Neuronal stem cell (in vitro differentiated cells): ENCODE results near the gene C21orf58.

ENCODE experiments used
- DNase-seq: peaks from one replicate; pipeline ENCODE4 v3.0.0-alpha.2; 2013; ENCODE audit warnings: low spot score
- H2AFZ ChIP-seq: one replicate; pipeline ENCODE4 v1.6.1; 2013; ENCODE audit warnings: mild to moderate bottlenecking, low read length, inconsistent platforms
- H2AK5ac ChIP-seq: 2 replicates; pipeline ENCODE4 v1.6.1; 2013; ENCODE audit warnings: low read depth, mild to moderate bottlenecking, inconsistent platforms, low read length, moderate library complexity, mixed read lengths
- H2BK120ac ChIP-seq: 2 replicates; pipeline ENCODE4 v1.6.1; 2013; ENCODE audit warnings: low read depth, mild to moderate bottlenecking, inconsistent platforms, low read length, moderate library complexity, mixed read lengths
- H2BK12ac ChIP-seq: one replicate; pipeline ENCODE4 v1.6.1; 2013; ENCODE audit warnings: low read length, inconsistent platforms
- H2BK15ac ChIP-seq: 2 replicates; pipeline ENCODE4 v1.6.1; 2013; ENCODE audit warnings: mild to moderate bottlenecking, low read length, inconsistent platforms, mixed read lengths
- H2BK5ac ChIP-seq: one replicate; pipeline ENCODE4 v1.6.1; 2013; ENCODE audit warnings: inconsistent platforms, mild to moderate bottlenecking, low read length, moderate library complexity
- H3K14ac ChIP-seq: one replicate; pipeline ENCODE4 v1.6.1; 2013; ENCODE audit warnings: low read length, inconsistent platforms
- H3K18ac ChIP-seq: 2 replicates; pipeline ENCODE4 v1.6.1; 2013; ENCODE audit warnings: low read length, inconsistent platforms
- H3K23ac ChIP-seq: 2 replicates; pipeline ENCODE4 v1.6.1; 2013; ENCODE audit warnings: low read depth, mild to moderate bottlenecking, mixed read lengths, low read length, inconsistent platforms; ENCODE audit not compliant: poor library complexity
- H3K27ac ChIP-seq: replicated peaks from 3 replicates; pipeline ENCODE4 v1.5.1; 2013; ENCODE audit warnings: low read length, inconsistent platforms
- H3K27me3 ChIP-seq, 3 experiments: 2 replicates each; pipeline ENCODE4 v1.6.1; 2013; ENCODE audit warnings: low read length in 3 of 3, mild to moderate bottlenecking in 2 of 3, inconsistent platforms in 1 of 3, low read depth in 1 of 3, mixed read lengths in 1 of 3, moderate library complexity in 1 of 3; ENCODE audit not compliant: control insufficient read depth in 3 of 3, insufficient read depth in 3 of 3
- H3K36me3 ChIP-seq, 2 donors: replicated peaks in 1 of 2; 2 replicates each; pipeline ENCODE4 v1.6.1; 2013; ENCODE audit warnings: low read length in 2 of 2; ENCODE audit not compliant: control insufficient read depth in 2 of 2, insufficient read depth in 2 of 2
- H3K4ac ChIP-seq: 2 replicates; pipeline ENCODE4 v1.6.1; 2013; ENCODE audit warnings: inconsistent platforms, mild to moderate bottlenecking, low read length, moderate library complexity
- H3K4me1 ChIP-seq, 2 donors: 1 replicate in 1 of 2; 2 replicates in 1 of 2; pipeline ENCODE4 v1.6.1; 2013; ENCODE audit warnings: low read length in 2 of 2, low read depth in 1 of 2; ENCODE audit not compliant: control insufficient read depth in 2 of 2, insufficient read depth in 1 of 2
- H3K4me2 ChIP-seq: one replicate; pipeline ENCODE4 v1.6.1; 2013; ENCODE audit warnings: mild to moderate bottlenecking, low read length, inconsistent platforms; ENCODE audit not compliant: insufficient read depth, poor library complexity, severe bottlenecking
- H3K4me3 ChIP-seq, 2 donors: 2 replicates each; pipeline ENCODE4 v1.5.1; 2013; ENCODE audit warnings: low read length in 2 of 2, mild to moderate bottlenecking in 2 of 2, inconsistent platforms in 1 of 2, moderate library complexity in 1 of 2
- H3K79me1 ChIP-seq: one replicate; pipeline ENCODE4 v1.6.1; 2013; ENCODE audit warnings: low read depth, mild to moderate bottlenecking, inconsistent platforms, low read length, moderate library complexity
- H3K9ac ChIP-seq: one replicate; pipeline ENCODE4 v1.6.1; 2013; ENCODE audit warnings: mild to moderate bottlenecking, low read depth, low read length, inconsistent platforms; ENCODE audit not compliant: poor library complexity
- H3K9me3 ChIP-seq, 2 donors: replicated peaks in 1 of 2; 2 replicates each; pipeline versions ENCODE3 to v1.6.1; 2013; ENCODE audit warnings: low read length in 2 of 2, mild to moderate bottlenecking in 2 of 2, inconsistent platforms in 1 of 2, low read depth in 1 of 2, mixed read lengths in 1 of 2, moderate library complexity in 1 of 2; ENCODE audit not compliant: control insufficient read depth in 2 of 2, insufficient read depth in 1 of 2
- H4K8ac ChIP-seq: one replicate; pipeline ENCODE4 v1.6.1; 2013; ENCODE audit warnings: low read depth, mild to moderate bottlenecking, inconsistent platforms, low read length, moderate library complexity
- H4K91ac ChIP-seq: one replicate; pipeline ENCODE4 v1.6.1; 2013; ENCODE audit warnings: low read length, low read depth, mild to moderate bottlenecking, inconsistent platforms; ENCODE audit not compliant: poor library complexity
- WGBS, 2 donors: extraction: QIAGEN DNeasy Blood & Tissue Kit; methylation state at CpG; one replicate each; pipeline ENCODE4 v1.1.7; 2013; ENCODE audit warnings: missing lambda C conversion rate in 2 of 2, mixed read lengths in 1 of 2; ENCODE audit not compliant: insufficient read length in 2 of 2, insufficient replicate concordance in 1 of 2; ENCODE audit errors: extremely low coverage in 2 of 2; 5-methylcytosine and 5-hydroxymethylcytosine counted together

C21orf58 gene

GRCh38 chr21:46351476-46352163, 27.9 kb upstream of the C21orf58 start:
- no peak overlapping the region for H3K23ac ChIP-seq
- no peaks in the 10 kb centered on the region for H3K27me3 ChIP-seq
- H2BK12ac ChIP-seq: no peak overlapping the region
- no peak overlapping the region for H4K8ac ChIP-seq
- no peaks in the 10 kb centered on the region for H3K4me1 ChIP-seq
- H3K14ac ChIP-seq: no peak overlapping the region
- no peak overlapping the region for H3K4me2 ChIP-seq
- no peak overlapping the region for H3K4ac ChIP-seq
- no peak overlapping the region for H2AK5ac ChIP-seq
- no peak overlapping the region for H2BK120ac ChIP-seq
- H4K91ac ChIP-seq: no peak overlapping the region
- H3K9me3 ChIP-seq: no peaks in the 10 kb centered on the region
- no CpG with 5 or more reads among the region's 11 CpGs for WGBS, 2 donors
- H3K36me3 ChIP-seq: peaks cover 77 to 100% of the 10 kb centered on the region in 2 donors
- no peak for DNase-seq
- no peak overlapping the region for H2BK5ac ChIP-seq
- no peak overlapping the region for H3K9ac ChIP-seq
- no peak overlapping the region for H3K18ac ChIP-seq
- H3K79me1 ChIP-seq: peaks cover 4% of the 10 kb centered on the region
- no peak overlapping the region for H2BK15ac ChIP-seq
- no peak overlapping the region for H3K4me3 ChIP-seq
- no peak overlapping the region for H2AFZ ChIP-seq
- no peak overlapping the region for H3K27ac ChIP-seq

- Histone ChIP-seq H3K4me1 (no peaks in the 10 kb centered on the region), H3K9me3 (no peaks in the 10 kb centered on the region), H3K4me3 (no peak overlapping the region), H2BK5ac (no peak overlapping the region), H3K27me3 (no peaks in the 10 kb centered on the region), H3K23ac (peak overlapping the region; percentile 34), H2BK15ac (no peak overlapping the region), H2AK5ac (no peak overlapping the region), H3K4me2 (no peak overlapping the region), H3K36me3 (peaks cover 80 to 100% of the 10 kb centered on the region in 2 donors), H3K4ac (no peak overlapping the region), H4K91ac (no peak overlapping the region), H3K27ac (no peak overlapping the region), H2BK120ac (no peak overlapping the region), H3K79me1 (peaks cover 6% of the 10 kb centered on the region), H4K8ac (no peak overlapping the region), H3K14ac (no peak overlapping the region), H3K9ac (no peak overlapping the region), H2BK12ac (no peak overlapping the region), H3K18ac (no peak overlapping the region), H2AFZ (no peak overlapping the region)
- DNase-seq: no peak
- WGBS, 2 donors: no CpG with 5 or more reads among the region's 13 CpGs
Observed at GRCh38 chr21:46350981-46351380, 27.3 kb upstream of the C21orf58 start.

- Histone ChIP-seq H3K4ac (no peak overlapping the region), H3K9ac (no peak overlapping the region), H2AFZ (no peak overlapping the region), H4K8ac (no peak overlapping the region), H3K14ac (no peak overlapping the region), H2BK15ac (no peak overlapping the region), H2BK5ac (no peak overlapping the region), H2BK12ac (no peak overlapping the region), H2BK120ac (no peak overlapping the region), H3K18ac (no peak overlapping the region), H3K27ac (no peak overlapping the region), H3K79me1 (peaks cover 11% of the 10 kb centered on the region), H3K4me1 (no peaks in the 10 kb centered on the region), H3K27me3 (no peaks in the 10 kb centered on the region), H4K91ac (no peak overlapping the region), H3K4me2 (no peak overlapping the region), H3K36me3 (peaks cover 84 to 100% of the 10 kb centered on the region in 2 donors), H3K9me3 (no peaks in the 10 kb centered on the region), H3K4me3 (no peak overlapping the region), H2AK5ac (no peak overlapping the region), H3K23ac (no peak overlapping the region)
- no peak for DNase-seq
- WGBS, 2 donors: 100% methylated on average over 1 of the region's 8 CpGs; no CpG with 5 or more reads in 1 of the 2 donors
Observed at GRCh38 chr21:46350571-46350970, 26.9 kb upstream of the C21orf58 start.

- Histone ChIP-seq H3K27me3 (no peaks in the 10 kb centered on the region), H2BK5ac (no peak overlapping the region), H2BK120ac (no peak overlapping the region)
Observed at GRCh38 chr21:46349134-46349760, 25.6 kb upstream of the C21orf58 start.

More at GRCh38 chr21:46349134-46349760, 25.6 kb upstream of the C21orf58 start:
- H3K14ac ChIP-seq: no peak overlapping the region
- H3K36me3 ChIP-seq: peaks cover 73 to 90% of the 10 kb centered on the region in 2 donors
- H3K4me3 ChIP-seq: no peak overlapping the region
- H3K79me1 ChIP-seq: peaks cover 13% of the 10 kb centered on the region
- H2BK15ac ChIP-seq: no peak overlapping the region
- no peaks in the 10 kb centered on the region for H3K9me3 ChIP-seq
- H4K91ac ChIP-seq: no peak overlapping the region
- no peak overlapping the region for H4K8ac ChIP-seq
- H3K23ac ChIP-seq: peak overlapping the region; percentile 39
- no peak overlapping the region for H3K4ac ChIP-seq
- H2AFZ ChIP-seq: no peak overlapping the region
- no peak overlapping the region for H3K4me2 ChIP-seq
- H3K9ac ChIP-seq: no peak overlapping the region
- DNase-seq: no peak
- H2BK12ac ChIP-seq: no peak overlapping the region
- H3K27ac ChIP-seq: no peak overlapping the region
- H3K18ac ChIP-seq: no peak overlapping the region
- H2AK5ac ChIP-seq: no peak overlapping the region
- WGBS, 2 donors: no CpG with 5 or more reads among the region's 17 CpGs
- no peaks in the 10 kb centered on the region for H3K4me1 ChIP-seq
